Activated T-cell treated with anti-CD3 and anti-CD28 coated beads for 1 hour (primary cell): ENCODE data around the gene LRRC41.
"Not testable (repeated sequence)": the region's sequence is repeated elsewhere in the genome, so short reads cannot be mapped to it uniquely, and the experiment has no call there.

Source experiments
- DNase-seq: peaks from one replicate; pipeline ENCODE4 v3.0.0-alpha.2; 2020; ENCODE audit warnings: low read depth

LRRC41 gene, protein sequence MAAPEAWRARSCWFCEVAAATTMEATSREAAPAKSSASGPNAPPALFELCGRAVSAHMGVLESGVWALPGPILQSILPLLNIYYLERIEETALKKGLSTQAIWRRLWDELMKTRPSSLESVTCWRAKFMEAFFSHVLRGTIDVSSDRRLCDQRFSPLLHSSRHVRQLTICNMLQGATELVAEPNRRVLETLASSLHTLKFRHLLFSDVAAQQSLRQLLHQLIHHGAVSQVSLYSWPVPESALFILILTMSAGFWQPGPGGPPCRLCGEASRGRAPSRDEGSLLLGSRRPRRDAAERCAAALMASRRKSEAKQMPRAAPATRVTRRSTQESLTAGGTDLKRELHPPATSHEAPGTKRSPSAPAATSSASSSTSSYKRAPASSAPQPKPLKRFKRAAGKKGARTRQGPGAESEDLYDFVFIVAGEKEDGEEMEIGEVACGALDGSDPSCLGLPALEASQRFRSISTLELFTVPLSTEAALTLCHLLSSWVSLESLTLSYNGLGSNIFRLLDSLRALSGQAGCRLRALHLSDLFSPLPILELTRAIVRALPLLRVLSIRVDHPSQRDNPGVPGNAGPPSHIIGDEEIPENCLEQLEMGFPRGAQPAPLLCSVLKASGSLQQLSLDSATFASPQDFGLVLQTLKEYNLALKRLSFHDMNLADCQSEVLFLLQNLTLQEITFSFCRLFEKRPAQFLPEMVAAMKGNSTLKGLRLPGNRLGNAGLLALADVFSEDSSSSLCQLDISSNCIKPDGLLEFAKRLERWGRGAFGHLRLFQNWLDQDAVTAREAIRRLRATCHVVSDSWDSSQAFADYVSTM

GRCh38 chr1:46303038-46303871 is at the start of gene LRRC41, which contains the start of gene UQCRH:
LRRC41 (minus strand) TSS chr1:46303616; CDS start chr1:46303322, 294 bp downstream.
UQCRH (plus strand) TSS chr1:46303698; CDS start chr1:46303767, 69 bp downstream.
- peak; percentile 88 for DNase-seq

- DNase-seq, result no peak
These were observed 48.9 kb upstream of the LRRC41 start for GRCh38 chr1:46352363-46352762.

DNA sequence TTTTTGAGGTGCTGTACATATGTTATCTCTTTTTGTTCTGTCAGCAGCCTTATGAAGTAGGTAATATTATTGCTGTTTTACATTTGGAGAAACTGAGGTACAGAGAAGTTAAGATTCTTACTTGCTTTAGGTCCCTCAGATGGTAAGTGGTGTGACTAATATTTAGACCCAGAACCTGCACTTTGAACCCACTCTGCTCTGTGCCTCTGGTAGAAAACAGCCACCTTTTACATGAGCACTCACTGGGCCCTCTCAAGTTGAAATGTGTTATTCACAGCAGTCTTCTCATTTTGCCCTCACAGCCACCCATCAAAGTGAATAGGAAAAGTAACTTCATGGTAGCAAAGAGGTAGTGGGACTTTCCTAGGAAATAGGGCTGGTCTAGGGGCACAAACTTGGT is 41.9 kb upstream of the LRRC41 start:
- DNase-seq, result no peak

GRCh38 chr1:46344481-46344880 is 41.1 kb upstream of the LRRC41 start:
- DNase-seq, result no peak

DNA sequence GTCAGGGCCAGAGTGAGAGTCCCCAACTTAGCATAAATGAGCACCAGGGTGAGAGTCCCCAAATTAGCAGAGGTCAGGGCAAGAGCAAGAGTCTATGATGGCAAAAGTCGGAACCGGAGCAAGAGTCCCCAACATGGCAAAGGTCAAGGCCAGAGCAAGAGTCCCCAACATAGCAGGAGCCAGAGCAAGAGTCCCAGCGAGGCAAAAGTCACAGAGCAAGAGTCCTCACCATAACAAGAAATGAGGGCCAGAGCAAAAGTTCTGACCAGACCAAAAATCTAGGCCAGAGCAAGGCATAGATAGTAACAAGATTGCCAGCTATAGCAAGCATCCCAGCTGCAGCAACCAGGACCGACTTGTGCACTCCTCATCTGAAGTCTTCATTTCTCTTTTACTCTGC is 40.3 kb upstream of the LRRC41 start:
- DNase-seq, result no peak

DNA sequence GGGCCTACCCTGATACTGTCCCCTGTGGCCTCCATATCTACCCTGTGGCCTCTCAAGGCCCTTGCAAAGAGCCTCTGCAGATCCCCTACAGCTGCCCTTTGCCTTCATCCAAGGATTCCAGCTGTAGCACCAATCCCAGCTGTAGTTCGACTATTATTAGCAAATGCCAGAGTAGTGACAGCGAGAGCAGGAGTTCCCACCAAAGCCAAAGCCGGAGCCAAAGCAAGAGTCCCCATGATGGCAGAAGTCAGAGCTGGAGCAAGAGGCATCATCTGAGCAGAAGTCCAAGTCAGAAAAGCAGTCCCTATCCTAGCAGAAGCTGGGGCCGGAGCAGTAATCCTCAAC is 39.9 kb upstream of the LRRC41 start:
- no peak for DNase-seq

DNA sequence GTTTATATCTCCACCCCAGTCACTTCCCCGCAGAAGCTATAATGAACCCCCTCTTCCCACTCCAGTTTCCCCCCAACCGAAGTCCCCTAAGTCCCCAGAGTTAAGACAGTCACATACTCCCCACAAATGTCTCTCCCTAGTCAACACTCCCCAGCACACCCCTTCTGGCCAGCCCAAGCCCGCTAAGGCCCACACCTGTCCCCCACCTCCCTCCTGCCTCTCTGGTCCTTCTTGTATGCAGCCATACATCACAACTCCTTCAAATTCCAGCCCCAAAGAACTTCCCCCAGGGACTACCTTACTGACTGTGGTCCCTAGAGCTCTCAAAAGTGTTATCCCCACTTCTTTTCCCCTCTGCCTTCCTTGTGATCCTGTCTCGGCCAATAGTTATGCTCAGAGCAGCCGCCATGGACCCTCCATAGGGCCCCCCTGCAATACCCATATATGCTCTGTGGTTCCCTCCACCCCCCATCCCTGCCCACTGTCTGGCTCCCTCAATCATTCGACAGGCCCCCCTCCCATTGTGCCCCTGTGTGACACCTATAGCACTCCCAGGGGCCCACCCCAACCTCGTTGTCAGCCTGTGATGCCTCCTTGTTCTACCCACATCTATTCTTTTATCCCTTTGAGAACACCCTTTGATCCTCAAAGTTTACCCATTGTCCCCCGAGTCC is 39.4 kb upstream of the LRRC41 start:
- no peak for DNase-seq

DNA sequence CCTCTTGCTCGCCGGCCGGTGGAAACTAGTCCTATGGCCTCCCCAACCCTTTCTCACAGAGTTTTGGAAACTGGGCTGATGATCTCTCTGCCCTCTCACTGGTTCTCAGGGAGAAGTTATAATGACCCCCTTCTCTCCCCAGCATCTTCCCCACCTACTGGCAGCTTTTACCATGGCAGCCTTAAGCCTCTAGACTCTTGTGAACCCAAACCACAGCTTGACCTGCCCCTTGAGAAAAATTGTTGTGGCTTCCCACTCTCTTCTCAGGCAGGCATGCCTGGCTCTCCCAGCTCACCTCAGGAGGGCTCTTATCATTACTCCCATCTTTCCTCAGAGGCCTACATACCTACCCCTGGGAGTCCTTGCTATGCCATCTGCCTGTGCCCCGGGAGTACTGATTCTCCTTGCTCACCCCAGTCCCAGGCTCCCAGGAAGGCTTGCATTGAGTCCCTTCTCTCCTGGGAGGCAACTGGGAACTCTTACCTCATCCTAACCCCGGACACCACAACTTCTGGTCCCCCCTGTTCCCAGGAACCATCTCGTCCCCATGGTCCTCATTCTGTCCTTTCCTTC is 38.8 kb upstream of the LRRC41 start:
- no peak for DNase-seq

GRCh38 chr1:46341222-46342083 is 38.0 kb upstream of the LRRC41 start:
- no peak for DNase-seq

GRCh38 chr1:46340404-46341221 is 37.2 kb upstream of the LRRC41 start, which contains the start of gene NSUN4:
NSUN4 (plus strand) TSS chr1:46340807; CDS start chr1:46340827, 20 bp downstream.
- DNase-seq, result peak; percentile 72

DNA sequence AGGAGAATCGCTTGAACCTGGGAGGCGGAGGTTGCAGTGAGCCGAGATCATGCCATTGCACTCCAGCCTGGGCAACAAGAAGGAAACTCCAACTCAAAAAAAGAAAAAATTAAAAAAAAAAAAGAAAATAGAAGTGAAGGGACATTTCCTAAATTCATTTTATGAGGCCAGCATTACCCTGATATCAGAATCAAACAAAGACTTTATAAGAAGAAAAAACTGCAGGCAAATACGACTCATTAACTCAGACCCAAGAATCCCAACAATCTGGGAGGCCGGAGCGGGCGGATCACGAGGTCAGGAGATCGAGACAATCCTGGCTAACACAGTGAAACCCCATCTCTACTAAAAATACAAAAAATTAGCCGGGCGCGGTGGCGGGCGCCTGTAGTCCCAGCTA is 34.0 kb upstream of the LRRC41 start:
- DNase-seq, result not testable (repeated sequence)

DNA sequence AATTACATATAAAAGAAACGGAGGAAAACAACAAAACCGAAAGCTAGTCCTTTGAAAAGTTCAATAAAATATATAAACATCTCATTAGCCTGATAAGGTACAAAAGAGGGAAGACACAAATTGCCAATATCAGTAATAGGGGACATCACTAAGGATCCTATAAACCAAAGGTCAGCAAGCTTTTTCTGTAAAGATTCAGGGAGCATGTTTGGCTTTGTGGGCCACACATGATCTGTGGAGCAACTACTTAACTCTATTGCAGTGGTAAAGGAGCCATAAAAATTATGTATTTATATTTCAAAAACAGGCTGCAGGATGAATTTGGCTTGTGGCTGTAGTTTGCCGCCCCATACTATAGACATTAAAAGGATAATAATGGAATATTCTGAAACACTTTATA is 31.7 kb upstream of the LRRC41 start:
- no peak for DNase-seq

DNA sequence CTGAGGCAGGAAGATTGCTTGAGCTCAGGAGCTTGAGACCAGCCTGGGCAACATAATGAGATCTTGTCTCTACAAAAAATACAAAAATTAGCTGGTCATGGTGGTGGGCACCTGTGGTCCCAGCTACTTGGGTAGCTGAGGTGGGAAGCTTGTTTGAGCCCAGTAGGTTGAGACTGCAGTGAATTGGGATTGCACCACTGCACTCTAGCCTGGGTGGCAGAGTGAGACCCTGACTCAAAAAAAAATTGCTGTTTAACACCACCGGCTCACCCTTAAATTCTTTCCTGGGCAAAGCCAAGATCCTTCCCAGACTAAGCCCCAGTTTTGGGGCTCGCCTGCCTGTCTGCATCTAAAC is 30.6 kb upstream of the LRRC41 start:
- no peak for DNase-seq

DNA sequence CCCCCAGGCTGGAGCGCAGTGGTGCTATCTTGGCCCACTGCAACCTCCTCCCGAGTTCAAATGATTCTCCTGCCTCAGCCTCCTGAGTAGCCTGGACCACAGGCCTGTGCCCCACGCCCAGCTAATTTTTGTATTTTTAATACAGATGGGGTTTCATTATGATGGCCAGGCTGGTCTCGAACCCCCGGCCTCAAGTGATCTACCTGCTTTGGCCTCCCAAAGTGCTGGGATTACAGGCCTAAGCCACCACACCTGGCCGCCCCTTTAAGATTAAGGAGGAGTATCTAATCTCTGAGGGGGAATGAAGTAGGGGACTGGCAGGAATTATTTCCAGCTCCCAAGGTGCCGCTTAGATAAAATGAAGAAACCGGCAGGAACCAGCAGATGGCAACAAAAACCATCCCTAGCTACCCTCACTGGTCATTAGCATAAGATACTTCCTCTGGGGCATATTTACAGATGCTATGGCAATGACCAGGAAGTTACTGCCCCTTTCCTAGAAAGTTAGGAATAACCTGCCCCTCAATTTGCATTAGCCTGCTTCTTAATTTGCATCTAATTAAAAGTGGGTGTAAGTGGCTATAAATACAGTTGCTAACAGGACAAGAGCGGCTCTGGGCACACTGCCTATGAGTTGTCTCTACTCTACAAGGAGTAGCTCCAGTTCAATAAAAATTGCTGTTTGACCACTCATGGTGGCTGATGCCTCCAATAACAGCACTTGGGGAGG is 30.0 kb upstream of the LRRC41 start:
- DNase-seq, result no peak

DNA sequence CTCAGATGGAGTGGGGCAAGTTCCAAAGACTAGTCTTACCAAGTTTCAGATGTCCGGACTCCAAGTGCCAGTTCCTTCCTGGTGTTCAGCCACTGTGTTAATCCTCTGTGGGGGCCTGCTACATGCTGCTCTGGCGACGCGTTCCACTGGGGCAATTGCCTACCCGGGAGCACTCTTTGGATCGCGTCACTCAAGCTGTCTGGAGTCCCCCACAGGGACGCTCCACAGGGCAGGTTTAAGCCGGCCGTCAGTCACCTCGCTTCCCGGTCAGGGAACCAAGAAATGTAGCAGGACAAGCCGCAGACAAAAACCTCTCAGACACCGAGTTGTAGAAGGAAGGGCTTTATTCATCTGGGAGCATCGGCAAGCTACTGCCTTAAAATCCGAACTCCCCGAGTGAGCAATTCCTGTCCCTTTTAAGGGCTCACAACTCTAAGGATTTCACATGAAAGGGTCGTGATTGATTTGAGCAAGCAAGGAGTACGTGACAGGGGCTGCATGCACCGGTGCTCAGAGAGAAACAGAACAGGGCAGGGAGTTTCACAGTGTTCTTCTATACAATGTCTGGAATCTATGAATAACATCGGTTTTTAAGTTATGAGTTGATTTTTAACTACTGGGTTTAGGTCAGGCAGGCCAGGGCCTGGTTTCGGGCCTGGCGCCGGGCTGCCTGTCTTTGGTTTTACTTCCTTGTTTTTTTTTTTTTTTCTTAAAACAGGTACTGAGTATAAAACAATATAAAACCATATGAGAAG is 28.5 kb upstream of the LRRC41 start:
- DNase-seq, result not testable (repeated sequence)

- DNase-seq, result not testable (repeated sequence)
These were observed 27.0 kb upstream of the LRRC41 start for GRCh38 chr1:46330381-46330780.

- DNase-seq, result not testable (repeated sequence)
These were observed 26.4 kb upstream of the LRRC41 start for GRCh38 chr1:46329807-46330206.

- DNase-seq, result not testable (repeated sequence)
These were observed 24.8 kb upstream of the LRRC41 start for GRCh38 chr1:46328182-46328581.
